ENCODE results near the gene PAX7. TPM values are rescaled to one million over a fixed set of nuclear protein-coding genes. Genes with fewer than 3 reads are reported as not detected.

PAX7 gene
- polyA plus RNA-seq, 1 donor = 0.06 TPM

GRCh38 chr1:18793164-18793563 lies 162.5 kb downstream of the PAX7 start:
- H3K27ac ChIP-seq (ENCODE audit: low read length) = no peak overlapping the region
- H3K36me3 ChIP-seq (ENCODE audit: control insufficient read depth, insufficient read depth, low read length) = no peaks in the 10 kb centered on the region
- peaks cover 19% of the 10 kb centered on the region for H3K27me3 ChIP-seq (ENCODE audit: control insufficient read depth, insufficient read depth, low read length)
- no peak overlapping the region for H3K4me3 ChIP-seq (ENCODE audit: low read length)
- no peak for DNase-seq
- no peaks in the 10 kb centered on the region for H3K4me1 ChIP-seq (ENCODE audit: control insufficient read depth, insufficient read depth, low read length)
- no CpG with 5 or more reads among the region's 10 CpGs for WGBS (ENCODE audit: insufficient coverage, low lambda C conversion rate)
- no peaks in the 10 kb centered on the region for H3K9me3 ChIP-seq (ENCODE audit: control insufficient read depth, low read depth, low read length)

- Histone ChIP-seq H3K36me3 (ENCODE audit: control insufficient read depth, insufficient read depth, low read length) (no peaks in the 10 kb centered on the region), H3K4me3 (ENCODE audit: low read length) (no peak overlapping the region), H3K27me3 (ENCODE audit: control insufficient read depth, insufficient read depth, low read length) (peaks cover 19% of the 10 kb centered on the region), H3K4me1 (ENCODE audit: control insufficient read depth, insufficient read depth, low read length) (no peaks in the 10 kb centered on the region), H3K27ac (ENCODE audit: low read length) (no peak overlapping the region), H3K9me3 (ENCODE audit: control insufficient read depth, low read depth, low read length) (no peaks in the 10 kb centered on the region)
- DNase-seq = no peak
- no CpG with 5 or more reads among the region's 10 CpGs for WGBS (ENCODE audit: insufficient coverage, low lambda C conversion rate)
Measured at GRCh38 chr1:18794051-18794450, 163.4 kb downstream of the PAX7 start.

- no peaks in the 10 kb centered on the region for H3K4me1 ChIP-seq (ENCODE audit: control insufficient read depth, insufficient read depth, low read length)
- H3K27ac ChIP-seq (ENCODE audit: low read length) = no peak overlapping the region
- no peak overlapping the region for H3K4me3 ChIP-seq (ENCODE audit: low read length)
- no peaks in the 10 kb centered on the region for H3K9me3 ChIP-seq (ENCODE audit: control insufficient read depth, low read depth, low read length)
- no peaks in the 10 kb centered on the region for H3K36me3 ChIP-seq (ENCODE audit: control insufficient read depth, insufficient read depth, low read length)
- peaks cover 15% of the 10 kb centered on the region for H3K27me3 ChIP-seq (ENCODE audit: control insufficient read depth, insufficient read depth, low read length)
- DNase-seq = no peak
- WGBS (ENCODE audit: insufficient coverage, low lambda C conversion rate) = no CpG with 5 or more reads among the region's 5 CpGs
Measured at GRCh38 chr1:18794561-18794960, 163.9 kb downstream of the PAX7 start.

- Histone ChIP-seq H3K4me1 (ENCODE audit: control insufficient read depth, insufficient read depth, low read length) (no peaks in the 10 kb centered on the region), H3K27ac (ENCODE audit: low read length) (no peak overlapping the region), H3K4me3 (ENCODE audit: low read length) (no peak overlapping the region), H3K36me3 (ENCODE audit: control insufficient read depth, insufficient read depth, low read length) (no peaks in the 10 kb centered on the region), H3K9me3 (ENCODE audit: control insufficient read depth, low read depth, low read length) (no peaks in the 10 kb centered on the region), H3K27me3 (ENCODE audit: control insufficient read depth, insufficient read depth, low read length) (peaks cover 14% of the 10 kb centered on the region)
- DNase-seq = no peak
- WGBS (ENCODE audit: insufficient coverage, low lambda C conversion rate) = 71% methylated on average over 4 of the region's 14 CpGs
Measured at GRCh38 chr1:18795002-18795689, 164.5 kb downstream of the PAX7 start.

GRCh38 chr1:18796950-18797349 lies 166.3 kb downstream of the PAX7 start:
- H3K4me3 ChIP-seq (ENCODE audit: low read length) = no peak overlapping the region
- no peak for DNase-seq
- H3K9me3 ChIP-seq (ENCODE audit: control insufficient read depth, low read depth, low read length) = no peaks in the 10 kb centered on the region
- 40% methylated on average over 1 of the region's 3 CpGs for WGBS (ENCODE audit: insufficient coverage, low lambda C conversion rate)
- H3K4me1 ChIP-seq (ENCODE audit: control insufficient read depth, insufficient read depth, low read length) = no peaks in the 10 kb centered on the region
- H3K27me3 ChIP-seq (ENCODE audit: control insufficient read depth, insufficient read depth, low read length) = peaks cover 4% of the 10 kb centered on the region
- H3K27ac ChIP-seq (ENCODE audit: low read length) = no peak overlapping the region
- no peaks in the 10 kb centered on the region for H3K36me3 ChIP-seq (ENCODE audit: control insufficient read depth, insufficient read depth, low read length)

Other genes starting within 250 kb of the PAX7 start
- 4.0 TPM for gene KLHDC7A, start 149.9 kb upstream of the PAX7 start, polyA plus RNA-seq
- not detected for gene TAS1R2, start 228.8 kb downstream of the PAX7 start, polyA plus RNA-seq